Stomach smooth muscle (tissue), 2 donors: ENCODE results near the gene PLCB1.

Source experiments
- H3K27ac ChIP-seq: one replicate; pipeline ENCODE4 v1.7.0; 2013; ENCODE audit warnings: mild to moderate bottlenecking, low read length, inconsistent platforms
- H3K27me3 ChIP-seq, 2 donors: one replicate each; pipeline ENCODE4 v1.7.0; 2013; ENCODE audit warnings: low read length in 2 of 2; ENCODE audit not compliant: insufficient read depth in 2 of 2, control insufficient read depth in 1 of 2
- H3K36me3 ChIP-seq, 2 donors: one replicate each; pipeline ENCODE4 v1.7.0; 2013; ENCODE audit warnings: low read length in 2 of 2; ENCODE audit not compliant: control insufficient read depth in 2 of 2, insufficient read depth in 2 of 2
- H3K4me1 ChIP-seq: one replicate; pipeline ENCODE4 v1.7.0; 2013; ENCODE audit warnings: low read length; ENCODE audit not compliant: control insufficient read depth, insufficient read depth
- H3K4me3 ChIP-seq, 2 donors: one replicate each; pipeline ENCODE4 v1.7.0; 2013; ENCODE audit warnings: low read length in 2 of 2
- H3K9ac ChIP-seq, 2 donors: one replicate each; pipeline ENCODE4 v1.7.0; 2013; ENCODE audit warnings: low read length in 2 of 2, mild to moderate bottlenecking in 1 of 2
- H3K9me3 ChIP-seq, 2 donors: one replicate each; pipeline ENCODE4 v1.7.0; 2013; ENCODE audit warnings: low read length in 2 of 2; ENCODE audit not compliant: control insufficient read depth in 2 of 2
- donor health status: healthy.
- donor health status: Pancreatic carcinoma.

PLCB1 gene

GRCh38 chr20:8116067-8116811 lies 15.8 kb upstream of the PLCB1 start:
- Histone ChIP-seq H3K4me1 (peaks cover 15% of the 10 kb centered on the region), H3K9me3 (no peaks in the 10 kb centered on the region), H3K9ac (peak overlapping the region in 1 of 2 donors; percentile 29), H3K27ac (peak overlapping the region; percentile 82), H3K27me3 (no peaks in the 10 kb centered on the region), H3K36me3 (no peaks in the 10 kb centered on the region), H3K4me3 (peak overlapping the region in 1 of 2 donors; percentile 34)

GRCh38 chr20:8117636-8118035 lies 14.4 kb upstream of the PLCB1 start:
- no peak overlapping the region for H3K9ac ChIP-seq
- peak overlapping the region; percentile 75 for H3K27ac ChIP-seq
- peaks cover 15% of the 10 kb centered on the region for H3K4me1 ChIP-seq
- H3K36me3 ChIP-seq, result no peaks in the 10 kb centered on the region
- no peaks in the 10 kb centered on the region for H3K27me3 ChIP-seq
- peak overlapping the region; percentile 5 to 40 for H3K4me3 ChIP-seq
- H3K9me3 ChIP-seq, result no peaks in the 10 kb centered on the region

- Histone ChIP-seq H3K4me1 (peaks cover 15% of the 10 kb centered on the region), H3K4me3 (peak overlapping the region in 1 of 2 donors; percentile 40), H3K9ac (no peak overlapping the region), H3K27ac (peak overlapping the region; percentile 75), H3K36me3 (no peaks in the 10 kb centered on the region), H3K27me3 (no peaks in the 10 kb centered on the region), H3K9me3 (no peaks in the 10 kb centered on the region)
These were observed 14.0 kb upstream of the PLCB1 start for GRCh38 chr20:8118039-8118438.

- no peaks in the 10 kb centered on the region for H3K9me3 ChIP-seq
- no peak overlapping the region for H3K4me3 ChIP-seq
- no peak overlapping the region for H3K27ac ChIP-seq
- peaks cover 15% of the 10 kb centered on the region for H3K4me1 ChIP-seq
- no peaks in the 10 kb centered on the region for H3K36me3 ChIP-seq
- no peak overlapping the region for H3K9ac ChIP-seq
- no peaks in the 10 kb centered on the region for H3K27me3 ChIP-seq
These were observed 13.3 kb upstream of the PLCB1 start for GRCh38 chr20:8118760-8119159.

GRCh38 chr20:8121666-8122065 lies 10.4 kb upstream of the PLCB1 start:
- Histone ChIP-seq H3K4me1 (peaks cover 8% of the 10 kb centered on the region), H3K36me3 (no peaks in the 10 kb centered on the region), H3K27ac (no peak overlapping the region), H3K27me3 (no peaks in the 10 kb centered on the region), H3K4me3 (no peak overlapping the region), H3K9ac (no peak overlapping the region), H3K9me3 (no peaks in the 10 kb centered on the region)

- no peaks in the 10 kb centered on the region for H3K27me3 ChIP-seq
- no peak overlapping the region for H3K9ac ChIP-seq
- no peak overlapping the region for H3K27ac ChIP-seq
- no peaks in the 10 kb centered on the region for H3K36me3 ChIP-seq
- H3K9me3 ChIP-seq, result no peaks in the 10 kb centered on the region
- H3K4me3 ChIP-seq, result no peak overlapping the region
- peaks cover 16% of the 10 kb centered on the region for H3K4me1 ChIP-seq
These were observed 7.4 kb upstream of the PLCB1 start for GRCh38 chr20:8124639-8125038.

GRCh38 chr20:8126181-8126580 lies 5.9 kb upstream of the PLCB1 start:
- Histone ChIP-seq H3K9ac (no peak overlapping the region), H3K4me1 (peaks cover 24% of the 10 kb centered on the region), H3K27me3 (no peaks in the 10 kb centered on the region), H3K4me3 (no peak overlapping the region), H3K9me3 (no peaks in the 10 kb centered on the region), H3K36me3 (no peaks in the 10 kb centered on the region), H3K27ac (no peak overlapping the region)

- H3K4me3 ChIP-seq, result no peak overlapping the region
- H3K27ac ChIP-seq, result no peak overlapping the region
- H3K36me3 ChIP-seq, result no peaks in the 10 kb centered on the region
- H3K4me1 ChIP-seq, result peaks cover 24% of the 10 kb centered on the region
- H3K9me3 ChIP-seq, result no peaks in the 10 kb centered on the region
- H3K27me3 ChIP-seq, result no peaks in the 10 kb centered on the region
- no peak overlapping the region for H3K9ac ChIP-seq
These were observed 5.2 kb upstream of the PLCB1 start for GRCh38 chr20:8126841-8127378.

- Histone ChIP-seq H3K9me3 (no peaks in the 10 kb centered on the region), H3K9ac (no peak overlapping the region), H3K4me3 (no peak overlapping the region), H3K4me1 (peaks cover 24% of the 10 kb centered on the region), H3K36me3 (no peaks in the 10 kb centered on the region), H3K27ac (peak overlapping the region; percentile 32), H3K27me3 (no peaks in the 10 kb centered on the region)
These were observed 4.4 kb upstream of the PLCB1 start for GRCh38 chr20:8127553-8128255.

GRCh38 chr20:8128291-8129060 lies 3.6 kb upstream of the PLCB1 start:
- peak overlapping the region; percentile 49 for H3K27ac ChIP-seq
- no peaks in the 10 kb centered on the region for H3K9me3 ChIP-seq
- H3K27me3 ChIP-seq, result no peaks in the 10 kb centered on the region
- no peak overlapping the region for H3K9ac ChIP-seq
- no peak overlapping the region for H3K4me3 ChIP-seq
- H3K4me1 ChIP-seq, result peaks cover 24% of the 10 kb centered on the region
- no peaks in the 10 kb centered on the region for H3K36me3 ChIP-seq
